Endothelial cell of umbilical vein (primary cell): ENCODE data around the gene ACE.

Experiments used
- CTCF ChIP-seq, 2 donors: IDR thresholded peaks; 1 replicate in 1 of 2; 2 replicates in 1 of 2; pipeline ENCODE4 v1.5.1; 2011; ENCODE audit warnings: low read length in 2 of 2, mild to moderate bottlenecking in 2 of 2, moderate library complexity in 2 of 2, control low read depth in 1 of 2, inconsistent platforms in 1 of 2, low read depth in 1 of 2; ENCODE audit not compliant: insufficient read depth in 1 of 2; ENCODE audit errors: extremely low read depth in 1 of 2
- EZH2 ChIP-seq: IDR thresholded peaks from 2 replicates; pipeline ENCODE4 v1.6.1; 2012; ENCODE audit warnings: borderline replicate concordance, low read depth, mild to moderate bottlenecking, moderate library complexity, low read length, inconsistent platforms; ENCODE audit not compliant: severe bottlenecking
- FOS ChIP-seq: IDR thresholded peaks from 2 replicates; pipeline ENCODE4 v1.6.1; 2011; ENCODE audit warnings: mild to moderate bottlenecking, low read length, moderate library complexity, borderline replicate concordance; ENCODE audit not compliant: insufficient read depth
- JUN ChIP-seq: IDR thresholded peaks from 2 replicates; pipeline ENCODE4 v1.6.1; 2011; ENCODE audit warnings: borderline replicate concordance, low read depth; ENCODE audit not compliant: insufficient read length, insufficient read depth
- MAX ChIP-seq: IDR thresholded peaks from 2 replicates; pipeline ENCODE4 v1.6.1; 2011; ENCODE audit not compliant: insufficient read depth, insufficient read length
- MYC ChIP-seq: IDR thresholded peaks from one replicate; pipeline ENCODE4 v1.6.1; 2011; ENCODE audit warnings: mild to moderate bottlenecking, low read depth, low read length
- POLR2A ChIP-seq: IDR thresholded peaks from 2 replicates; pipeline ENCODE4 v1.6.1; 2012; ENCODE audit warnings: low read depth, mild to moderate bottlenecking, control low read depth, low read length
- POLR2AphosphoS5 ChIP-seq: IDR thresholded peaks from 2 replicates; pipeline ENCODE4 v1.6.1; 2012; ENCODE audit warnings: low read depth, mild to moderate bottlenecking, control low read depth, low read length, moderate library complexity; ENCODE audit not compliant: insufficient read depth

- TF ChIP-seq MAX (no peak), POLR2A (no peak), EZH2 (no peak), CTCF (IDR thresholded peaks at IDR 0.05; ENCODE audit: extremely low read depth in 1 of 2, insufficient read depth in 1 of 2, low read depth in 1 of 2, low read length in 2 of 2) (no peak), MYC (no peak), JUN (no peak), POLR2AphosphoS5 (no peak), FOS (no peak)
These were observed 34.8 kb upstream of the ACE start for GRCh38 chr17:63442074-63442473.
